DMS79 treated with DMSO at 0.1 percent for 48 hours (cell line): Measurements from ENCODE around the gene EIF4G2.
A peak's percentile ranks its signal among the peaks of the same experiment; 100 is the strongest.
"Not testable (repeated sequence)": the region's sequence is repeated elsewhere in the genome, so short reads cannot be mapped to it uniquely, and the experiment has no call there.

Experiments used
- DNase-seq: peaks from one replicate; lab custom pipeline; 2025; lab: John Stamatoyannopoulos, UW

EIF4G2 gene

DNA sequence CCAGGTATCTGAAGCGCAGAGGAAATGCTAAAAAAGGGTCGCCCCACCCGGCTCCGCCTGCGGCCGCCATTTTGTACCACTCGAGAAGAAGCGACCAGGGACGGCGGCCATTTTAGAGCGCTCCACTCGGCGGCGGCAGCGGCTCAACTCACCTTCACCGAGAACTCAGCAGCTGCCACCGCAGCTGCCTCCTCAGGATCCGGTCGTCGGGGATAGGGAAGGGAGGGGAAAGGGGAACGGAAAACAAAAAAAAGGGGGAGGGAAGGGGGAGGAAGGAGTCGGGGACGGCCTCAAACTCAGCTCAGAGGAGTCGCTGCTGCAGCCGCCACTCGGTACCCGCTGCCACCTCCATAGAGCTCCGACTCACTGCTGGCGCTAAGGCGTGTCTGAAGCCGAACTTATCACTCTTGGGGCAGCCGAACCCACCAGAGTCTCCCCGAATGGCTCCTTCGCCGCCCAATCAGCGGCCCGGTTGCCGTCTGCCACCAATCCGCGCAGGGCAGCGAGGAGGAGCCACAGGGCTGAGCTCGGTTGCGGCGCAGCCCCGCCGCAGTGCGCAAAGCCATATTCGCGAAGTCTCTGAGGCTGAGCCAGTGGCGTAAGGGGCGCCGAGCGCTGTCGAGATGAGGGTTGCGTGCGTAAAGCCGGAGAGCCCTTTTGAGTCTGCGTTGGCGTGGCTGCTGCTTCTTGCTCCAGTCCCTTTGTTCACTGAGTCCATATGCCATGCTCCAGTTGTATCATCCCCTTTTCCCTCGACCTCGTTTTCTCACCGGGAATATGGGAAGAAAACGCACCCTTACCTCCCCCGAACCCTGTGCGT is at the start of gene EIF4G2:
TSS of gene EIF4G2 (minus strand) at position 374 of the 820 bp plus-strand sequence.
- peak; percentile 97 for DNase-seq

DNA sequence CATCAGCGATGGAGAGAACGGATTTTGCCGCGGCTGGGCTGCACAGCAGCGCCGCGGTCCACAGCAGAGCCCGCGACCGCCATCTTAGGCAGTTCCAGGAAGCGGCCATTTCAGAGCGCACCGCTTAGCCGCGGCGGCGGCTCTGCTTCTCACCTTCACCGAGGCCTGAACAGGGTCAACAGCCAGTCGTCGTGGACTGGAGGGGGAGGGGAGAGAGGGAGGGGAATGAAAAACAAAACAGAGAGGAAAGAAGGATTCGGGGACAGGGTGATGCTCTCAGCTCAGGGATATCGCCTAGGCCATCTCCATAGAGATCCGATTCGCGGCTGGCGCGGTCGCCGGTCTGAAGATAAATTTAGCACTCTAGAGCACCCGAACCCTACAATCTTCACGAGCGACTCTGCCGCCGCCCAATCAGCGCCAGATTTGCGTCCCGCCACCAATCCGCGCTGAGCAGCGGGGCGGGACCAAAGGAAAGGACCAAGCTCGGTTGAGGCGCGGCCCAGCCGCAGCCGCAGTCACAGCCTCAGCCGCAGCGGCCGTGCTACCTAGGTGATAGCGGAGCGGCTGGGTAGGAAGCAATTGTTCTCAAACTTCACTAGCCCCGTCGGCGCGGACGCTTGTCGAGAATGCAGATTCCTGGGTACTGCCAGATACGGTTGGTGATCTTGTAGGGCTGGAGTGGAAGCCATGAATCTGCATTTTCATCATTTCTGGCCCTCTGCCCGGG is 49.1 kb upstream of the EIF4G2 start, which contains the start of gene ZBED5:
TSS of gene ZBED5 (minus strand) at position 345 of the 730 bp plus-strand sequence. CDS start 3,108 bp downstream, outside the sequence.
- DNase-seq = peak; percentile 100

DNA sequence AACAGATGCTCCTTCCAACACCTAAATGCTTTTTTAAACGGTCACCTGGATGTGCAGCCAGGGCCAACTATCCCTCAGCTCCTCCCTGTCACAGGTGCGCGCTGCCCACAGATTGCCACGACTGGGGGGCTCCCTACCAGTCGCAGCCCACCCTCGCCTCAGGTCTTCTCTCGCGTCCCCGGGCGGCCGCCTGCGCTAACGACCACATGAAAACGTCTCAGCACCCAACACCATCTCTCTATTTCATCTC is 48.7 kb upstream of the EIF4G2 start:
- DNase-seq = no peak

DNA sequence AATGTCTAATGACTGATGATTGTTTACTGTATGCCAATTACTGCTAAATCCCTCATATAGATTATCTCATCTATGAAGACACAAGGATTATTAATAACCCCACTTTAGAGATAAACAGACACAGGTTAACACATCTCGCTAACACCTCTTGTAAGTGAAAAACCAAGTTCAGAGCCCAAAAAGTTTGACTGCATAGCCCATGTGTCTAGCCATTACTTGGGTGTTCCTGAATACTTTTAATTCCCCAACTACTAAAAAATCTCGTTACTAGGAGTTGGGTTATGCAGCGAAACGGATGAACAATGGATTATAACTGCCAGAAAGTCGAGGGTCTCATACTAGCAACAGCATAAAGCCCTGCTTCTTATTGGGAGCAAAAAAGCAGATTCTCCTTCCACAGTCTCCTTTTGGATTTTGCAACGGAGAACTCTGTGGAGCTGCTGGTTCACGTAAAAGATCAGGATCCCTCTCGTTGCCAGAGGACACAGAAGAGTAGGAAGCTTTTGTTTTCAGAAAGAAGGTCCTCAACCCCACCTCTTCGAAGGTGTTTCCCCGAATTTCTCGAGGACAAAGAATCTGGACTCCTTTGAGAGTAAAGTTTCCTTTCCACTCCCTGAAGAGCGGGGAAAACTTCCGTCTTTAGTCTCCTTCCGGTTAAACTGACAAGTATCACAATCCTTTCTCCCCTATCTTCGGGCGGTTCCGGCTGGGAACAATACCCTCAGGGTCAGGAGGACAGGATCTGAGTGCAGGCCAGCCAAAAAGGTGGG is 48.1 kb upstream of the EIF4G2 start:
- peak; percentile 63 for DNase-seq

DNA sequence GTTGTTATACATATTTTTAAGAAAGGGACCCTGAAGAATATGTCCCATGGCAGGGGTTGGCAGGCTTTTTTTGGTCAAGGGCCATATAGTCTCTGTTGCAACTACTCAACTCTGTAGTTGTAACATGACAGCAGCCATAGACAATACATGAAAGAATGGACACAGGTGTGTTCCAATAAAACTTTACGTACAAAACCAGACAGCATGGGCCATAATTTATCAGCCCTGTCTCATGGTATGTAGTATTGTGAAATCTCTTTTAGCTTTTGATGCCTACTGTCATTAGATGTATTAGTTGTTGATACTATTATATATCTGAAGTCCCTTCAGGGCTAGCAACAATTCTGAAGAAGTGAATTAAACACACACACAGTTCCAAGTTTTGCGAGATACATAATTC is 46.6 kb upstream of the EIF4G2 start:
- no peak for DNase-seq

DNA sequence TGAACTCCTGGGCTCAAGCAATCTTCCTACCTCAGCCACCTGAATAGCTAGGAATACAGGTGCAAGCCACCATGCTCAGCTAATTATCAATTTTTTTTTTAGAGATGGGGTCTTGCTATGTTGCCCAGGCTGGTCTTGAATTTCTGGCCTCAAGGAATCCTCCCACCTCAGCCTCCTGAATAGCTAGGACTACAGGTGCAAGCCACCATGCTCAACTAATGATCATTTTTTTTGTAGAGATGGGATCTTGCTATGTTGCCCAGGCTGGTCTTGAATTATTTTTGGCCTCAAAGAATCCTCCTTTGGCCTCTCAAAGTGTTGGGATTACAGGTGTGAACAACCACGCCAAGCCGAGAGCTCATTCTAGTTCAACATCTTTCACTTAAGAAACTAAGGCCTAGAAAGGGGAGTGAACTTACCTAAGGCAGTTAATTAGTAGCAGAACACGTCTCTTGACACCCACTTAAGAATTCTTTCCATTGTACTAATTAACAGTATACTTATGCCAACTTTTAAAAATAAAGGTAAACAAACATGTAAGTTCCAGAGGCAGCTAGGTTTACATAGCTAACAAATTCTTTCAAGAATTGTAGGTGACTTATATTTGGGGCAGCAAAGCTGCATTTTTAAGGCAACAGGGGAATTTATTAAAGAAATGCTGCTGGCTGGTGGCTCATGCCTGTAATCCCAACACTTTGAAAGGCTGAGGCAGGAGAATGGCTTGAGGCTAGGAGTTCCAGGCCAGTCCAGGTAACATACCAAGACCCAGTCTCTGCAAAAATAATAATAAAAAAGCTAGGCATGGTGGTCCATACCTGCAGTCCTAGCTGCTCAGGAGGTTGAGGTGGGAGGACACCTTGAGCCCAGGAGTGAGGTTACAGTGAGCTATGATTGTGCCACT is 39.5 kb upstream of the EIF4G2 start:
- DNase-seq = no peak

DNA sequence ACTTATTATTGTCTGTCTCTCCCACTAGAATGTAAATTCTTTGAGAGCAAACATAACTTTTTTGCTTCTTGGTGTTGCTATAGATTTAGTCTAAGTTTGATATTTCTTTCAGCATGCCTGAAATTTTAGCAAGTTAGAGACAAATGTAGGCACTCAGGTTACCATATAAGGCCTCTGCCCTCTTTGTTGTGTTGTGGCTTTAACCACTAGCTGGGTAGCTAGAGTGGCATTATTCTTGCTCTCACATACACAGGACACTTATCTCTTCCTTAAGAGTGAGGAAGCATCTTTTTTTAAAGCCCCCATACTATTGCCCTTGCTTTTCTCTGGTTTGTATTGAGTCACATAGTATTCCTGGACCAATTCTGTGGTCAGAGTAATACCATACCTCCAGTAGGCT is 37.9 kb upstream of the EIF4G2 start:
- no peak for DNase-seq

DNA sequence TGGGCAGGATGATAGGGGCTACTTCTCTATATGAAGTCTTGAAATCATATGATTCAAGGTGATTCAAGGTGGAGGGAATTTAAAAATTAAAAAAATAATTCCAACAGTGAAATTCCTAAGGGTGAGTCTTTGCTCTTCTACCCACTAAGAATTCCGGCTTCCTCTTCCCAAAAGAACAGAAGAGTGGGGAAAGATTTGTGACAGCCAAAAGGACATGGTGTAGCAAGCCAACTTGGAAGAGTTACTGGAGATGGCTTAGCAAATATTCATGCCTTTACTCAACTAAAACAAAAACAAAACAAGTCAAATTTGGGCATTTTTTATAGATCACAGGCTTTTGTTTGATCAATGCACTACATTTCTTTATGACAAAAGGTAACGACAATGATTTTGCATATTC is 36.9 kb upstream of the EIF4G2 start:
- no peak for DNase-seq

DNA sequence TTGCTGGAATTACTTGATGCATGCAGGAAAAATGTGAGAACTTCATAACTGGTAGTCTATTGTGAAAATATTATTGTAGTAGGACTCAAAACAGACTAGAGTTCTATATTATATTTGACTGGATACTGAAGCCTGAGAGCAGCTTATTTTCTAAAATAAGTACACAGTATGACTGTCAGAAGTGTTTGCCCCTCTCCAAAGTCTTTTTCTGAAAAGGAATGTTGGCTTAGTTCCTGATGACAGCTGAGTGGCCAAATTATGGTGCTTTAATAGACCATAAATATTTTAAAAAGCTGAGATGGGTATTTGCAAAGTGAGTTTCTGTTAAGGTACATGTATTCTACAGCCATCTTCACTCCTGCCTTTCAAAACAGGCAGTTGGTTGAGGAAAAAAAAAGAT is 36.1 kb upstream of the EIF4G2 start:
- DNase-seq = no peak

DNA sequence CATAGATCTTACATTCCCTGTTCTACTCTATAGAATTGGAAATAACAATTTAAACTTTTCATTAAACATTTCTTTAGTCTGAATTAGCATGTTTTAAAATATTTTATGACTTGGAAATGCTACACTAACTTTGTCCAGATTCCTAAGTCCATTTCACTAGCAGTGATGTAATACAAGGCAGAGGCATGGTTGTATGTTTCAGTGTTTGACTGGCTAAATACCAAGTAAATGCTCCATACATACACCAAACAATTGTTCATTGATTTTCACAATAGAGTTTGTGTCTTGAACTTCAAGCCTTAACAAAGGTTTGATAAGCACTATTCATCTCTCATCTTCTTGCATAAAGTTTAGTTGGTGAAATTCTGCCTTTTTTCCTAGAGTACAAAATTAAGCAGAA is 35.6 kb upstream of the EIF4G2 start:
- DNase-seq = no peak

DNA sequence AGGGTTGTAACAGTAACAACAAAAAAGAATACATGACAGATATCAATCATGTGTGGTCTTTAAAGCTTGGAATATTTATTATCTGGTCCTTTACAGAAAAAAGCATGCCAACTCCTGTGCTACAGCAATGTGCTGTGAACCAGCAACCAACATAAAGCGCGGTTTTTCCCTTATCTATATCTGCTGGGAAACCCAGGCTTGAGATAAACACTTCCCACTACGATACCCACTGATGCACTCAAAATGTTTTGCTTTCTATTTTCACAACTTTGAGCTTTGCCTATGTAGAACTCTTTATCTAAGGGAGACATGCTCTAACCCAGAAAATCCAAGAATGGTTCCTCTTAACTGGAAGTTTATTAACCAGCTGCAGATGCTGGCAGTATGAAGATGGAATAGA is 30.2 kb upstream of the EIF4G2 start:
- no peak for DNase-seq

DNA sequence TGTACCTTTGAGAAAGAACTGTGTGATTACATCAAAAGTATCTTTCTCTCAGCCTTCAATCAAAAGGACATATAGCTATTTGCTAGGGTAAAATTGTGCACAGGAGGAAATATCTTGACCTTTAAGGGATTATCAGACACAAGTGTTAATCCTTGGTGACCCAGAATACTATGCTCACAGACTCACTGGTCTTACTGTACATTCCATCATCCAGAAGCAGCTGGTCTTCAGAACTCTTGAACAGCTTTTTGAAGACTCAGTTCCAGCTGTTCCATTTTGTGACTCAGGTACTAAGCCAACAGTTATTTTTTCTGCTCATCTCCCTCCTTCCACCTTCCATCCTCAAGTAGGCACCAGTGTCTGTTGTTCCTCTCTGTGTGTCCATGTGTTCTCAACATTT is 29.4 kb upstream of the EIF4G2 start:
- no peak for DNase-seq

DNA sequence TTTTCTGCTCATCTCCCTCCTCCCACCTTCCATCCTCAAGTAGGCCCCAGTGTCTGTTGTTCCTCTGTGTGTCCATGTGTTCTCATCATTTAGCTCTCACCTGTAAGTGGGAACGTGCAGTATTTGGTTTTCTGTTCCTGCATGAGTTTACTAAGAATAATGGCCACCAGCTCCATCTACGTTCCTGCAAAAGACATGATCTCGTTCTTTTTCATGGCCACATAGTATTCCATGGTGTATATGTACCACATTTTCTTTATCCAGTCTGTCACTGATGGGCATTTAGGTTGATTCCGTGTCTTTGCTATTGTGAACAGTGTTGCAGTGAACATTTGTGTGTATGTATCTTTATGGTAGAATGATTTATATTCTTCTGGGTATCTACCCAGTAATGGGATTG is 28.2 kb upstream of the EIF4G2 start:
- DNase-seq = not testable (repeated sequence)

DNA sequence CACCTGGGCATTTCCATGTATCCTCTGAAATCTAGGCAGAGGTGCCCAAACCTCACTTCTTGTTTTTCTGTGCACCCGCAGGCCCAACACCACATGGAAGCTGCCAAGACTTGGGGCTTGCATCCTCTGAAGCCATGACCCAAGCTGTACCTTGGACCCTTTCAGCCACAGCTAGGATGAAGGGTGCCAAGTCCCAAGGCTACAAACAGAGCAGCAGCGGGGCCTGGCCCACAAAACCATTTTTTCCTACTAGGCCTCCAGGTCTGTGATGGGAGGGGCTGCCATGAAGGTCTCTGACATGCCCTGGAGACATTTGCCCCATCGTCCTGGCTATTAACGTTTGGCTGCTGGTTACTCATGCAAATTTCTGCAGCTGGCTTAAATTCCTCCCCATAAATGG is 20.4 kb upstream of the EIF4G2 start:
- DNase-seq = no peak

DNA sequence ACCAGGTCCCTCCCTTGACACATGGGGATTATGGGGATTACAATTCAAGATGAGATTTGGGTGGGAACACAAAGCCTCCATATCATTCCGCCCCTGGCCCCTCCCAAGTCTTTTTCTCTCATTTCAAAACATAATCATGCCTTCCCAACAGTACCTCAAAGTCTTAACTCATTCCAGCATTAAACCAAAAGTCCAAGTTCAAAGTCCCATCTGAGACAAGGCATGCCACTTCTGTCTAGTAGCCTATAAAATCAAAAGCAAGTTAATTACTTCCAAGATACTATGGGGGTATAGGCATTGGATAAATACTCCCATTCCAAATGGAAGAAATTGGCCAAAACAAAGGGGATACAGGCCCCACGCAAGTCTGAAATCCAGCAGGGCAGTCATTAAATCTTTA is 19.7 kb upstream of the EIF4G2 start:
- no peak for DNase-seq

DNA sequence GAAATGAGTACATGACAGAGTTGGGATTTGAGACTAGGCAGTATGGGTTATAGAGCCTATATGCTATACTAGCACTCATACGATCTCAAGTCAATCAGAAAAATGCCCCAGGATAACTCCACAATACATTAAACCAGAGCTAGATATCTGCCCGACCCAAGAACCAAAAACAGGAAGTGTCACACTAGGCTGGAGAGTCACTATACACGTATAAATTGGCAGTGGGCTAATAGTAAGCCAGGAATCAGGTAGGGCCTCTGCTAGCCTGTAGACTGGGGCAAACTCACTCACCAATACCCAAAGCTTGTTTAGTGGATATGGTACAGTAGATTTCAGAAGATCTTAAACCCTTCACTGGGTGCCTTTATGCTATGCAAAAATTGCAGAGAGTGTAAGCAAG is 16.2 kb upstream of the EIF4G2 start:
- DNase-seq = no peak

DNA sequence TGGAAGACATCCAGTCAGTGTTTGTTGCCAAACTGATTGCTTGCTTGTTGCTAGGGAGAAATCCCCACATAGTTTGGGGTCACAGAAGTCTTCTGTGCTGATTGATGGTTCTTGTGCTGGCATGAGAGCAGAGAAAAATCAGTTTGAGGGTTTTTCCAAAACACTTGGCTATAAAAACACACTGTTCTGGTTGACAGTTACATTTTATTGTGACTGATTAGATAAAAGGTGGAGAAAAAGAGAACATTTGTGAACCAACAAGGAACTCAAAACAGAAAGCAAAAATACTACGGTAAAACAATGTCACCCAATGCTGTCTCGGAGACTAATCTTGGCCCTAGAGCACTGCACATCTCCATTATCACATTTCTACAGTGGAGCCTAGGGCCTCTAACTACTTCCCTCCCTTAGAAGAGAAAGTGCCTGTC is 14.4 kb upstream of the EIF4G2 start:
- DNase-seq = no peak

DNA sequence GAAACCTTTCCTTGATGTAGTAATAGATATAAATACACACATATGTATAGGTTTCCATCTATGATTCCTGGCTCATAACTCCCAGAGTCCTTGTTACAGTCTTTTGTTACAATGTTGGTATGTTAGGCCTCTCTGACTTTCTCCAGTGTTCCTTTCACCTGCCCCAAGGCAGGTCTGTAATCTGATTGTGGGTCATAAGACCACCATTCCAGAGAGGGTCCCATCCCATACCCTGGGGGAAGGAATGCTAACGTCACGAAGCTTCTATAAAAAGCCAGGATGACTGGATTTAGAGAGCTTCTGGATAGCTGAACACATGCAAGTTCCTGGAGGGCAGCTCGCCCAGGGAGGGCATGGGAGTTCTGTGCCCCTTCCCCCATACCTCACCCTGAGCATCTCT is 13.8 kb upstream of the EIF4G2 start:
- DNase-seq = not testable (repeated sequence)

DNA sequence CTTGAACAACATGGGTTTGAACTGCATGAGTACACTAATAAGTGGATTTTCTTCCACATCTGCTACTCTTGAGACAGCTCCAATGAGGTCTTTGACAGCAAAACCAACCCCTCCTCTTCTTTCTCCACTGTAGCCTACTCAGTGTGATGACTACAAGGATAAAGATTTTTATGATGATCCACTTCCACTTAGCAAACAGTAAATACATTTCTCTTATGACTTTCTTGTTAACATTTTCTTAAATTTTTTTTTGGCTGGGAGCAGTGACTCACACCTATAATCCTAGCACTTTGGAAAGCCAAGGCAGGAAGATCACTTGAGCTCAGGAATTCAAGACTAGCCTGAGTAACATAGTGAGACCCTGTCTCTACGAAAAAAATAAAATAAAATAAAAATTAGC is 9.9 kb upstream of the EIF4G2 start:
- peak; percentile 81 for DNase-seq

DNA sequence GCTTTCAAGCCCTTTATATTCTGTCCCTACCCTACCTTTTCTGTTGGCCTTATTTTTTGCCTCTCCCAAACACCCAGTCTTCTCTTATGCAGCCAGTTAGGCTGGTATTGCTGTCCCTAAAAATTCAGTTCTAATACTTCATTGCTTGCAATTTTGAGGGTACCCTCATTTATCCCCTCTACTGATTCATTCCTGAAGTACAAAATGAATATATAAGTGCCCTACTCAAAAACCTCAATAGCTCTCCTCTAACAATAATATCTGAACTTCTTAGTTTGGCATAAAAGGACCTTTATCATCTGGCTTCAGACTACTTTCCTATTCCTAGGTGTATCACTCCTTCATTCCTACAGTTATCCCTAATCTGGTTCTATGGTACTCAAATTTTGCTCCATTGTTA is 5.2 kb upstream of the EIF4G2 start:
- no peak for DNase-seq

DNA sequence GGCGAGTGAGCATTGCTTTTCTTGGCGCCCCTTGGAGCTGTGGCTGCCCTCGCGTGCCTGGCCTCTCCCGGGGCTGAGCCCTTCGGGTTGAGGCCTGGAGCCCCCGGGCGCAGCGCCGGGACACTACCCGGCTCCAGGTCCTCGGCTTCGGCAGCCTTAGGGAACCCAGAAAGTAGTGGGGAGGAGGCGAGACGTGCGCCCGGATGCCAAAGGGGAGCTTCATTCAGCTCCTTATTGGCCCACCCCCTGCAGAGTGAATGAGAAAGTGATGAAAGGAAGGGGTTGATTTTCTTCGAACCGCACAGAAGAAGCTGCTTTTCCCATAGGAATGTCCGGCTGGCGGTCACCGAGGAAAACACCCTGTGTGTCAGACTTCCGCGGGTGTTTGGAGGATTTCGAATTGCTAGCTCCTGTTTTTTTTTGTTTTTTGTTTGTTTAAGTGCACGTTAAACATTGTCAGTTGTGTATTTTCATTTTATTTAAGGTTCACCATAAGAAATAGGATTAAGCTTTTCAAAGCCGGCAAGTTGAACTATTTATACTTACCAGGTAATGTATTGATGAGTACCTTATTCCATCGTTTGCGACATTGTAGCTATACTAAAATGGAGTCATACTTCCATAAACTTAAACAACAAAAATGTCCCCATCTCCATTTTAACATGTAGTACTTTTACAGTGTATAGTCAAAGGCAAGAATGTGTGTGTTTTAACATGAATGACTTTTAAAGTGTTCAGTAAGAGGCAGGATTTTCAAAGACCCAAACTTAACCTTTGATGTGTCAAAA is 841 bp upstream of the EIF4G2 start:
- peak; percentile 45 for DNase-seq
